ENCODE data around the gene RAB9A.

DNA sequence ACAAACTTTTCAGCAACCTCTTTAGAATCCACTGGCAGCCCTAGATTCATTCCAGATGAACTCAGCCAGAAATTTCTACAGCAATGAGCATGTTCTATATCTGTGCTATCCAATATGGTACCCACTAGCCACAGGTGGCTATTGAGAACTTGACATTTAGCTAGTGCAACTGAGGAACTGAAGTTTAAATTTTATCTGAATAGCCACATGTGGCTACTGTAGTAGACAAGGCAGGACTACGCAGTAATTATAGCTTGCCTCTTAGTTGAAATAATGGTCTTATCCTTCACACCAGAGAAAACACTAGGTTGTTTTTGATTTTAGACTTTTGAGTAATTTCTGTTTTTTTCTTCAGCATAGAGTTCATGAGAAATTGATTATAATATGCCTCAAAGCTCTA lies 38.6 kb upstream of the RAB9A start:
- TF ChIP-seq, protein P1, sequence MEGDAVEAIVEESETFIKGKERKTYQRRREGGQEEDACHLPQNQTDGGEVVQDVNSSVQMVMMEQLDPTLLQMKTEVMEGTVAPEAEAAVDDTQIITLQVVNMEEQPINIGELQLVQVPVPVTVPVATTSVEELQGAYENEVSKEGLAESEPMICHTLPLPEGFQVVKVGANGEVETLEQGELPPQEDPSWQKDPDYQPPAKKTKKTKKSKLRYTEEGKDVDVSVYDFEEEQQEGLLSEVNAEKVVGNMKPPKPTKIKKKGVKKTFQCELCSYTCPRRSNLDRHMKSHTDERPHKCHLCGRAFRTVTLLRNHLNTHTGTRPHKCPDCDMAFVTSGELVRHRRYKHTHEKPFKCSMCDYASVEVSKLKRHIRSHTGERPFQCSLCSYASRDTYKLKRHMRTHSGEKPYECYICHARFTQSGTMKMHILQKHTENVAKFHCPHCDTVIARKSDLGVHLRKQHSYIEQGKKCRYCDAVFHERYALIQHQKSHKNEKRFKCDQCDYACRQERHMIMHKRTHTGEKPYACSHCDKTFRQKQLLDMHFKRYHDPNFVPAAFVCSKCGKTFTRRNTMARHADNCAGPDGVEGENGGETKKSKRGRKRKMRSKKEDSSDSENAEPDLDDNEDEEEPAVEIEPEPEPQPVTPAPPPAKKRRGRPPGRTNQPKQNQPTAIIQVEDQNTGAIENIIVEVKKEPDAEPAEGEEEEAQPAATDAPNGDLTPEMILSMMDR (IDR thresholded peaks at IDR 0.05) = no peak
- TF ChIP-seq POLR2AphosphoS5 (IDR thresholded peaks at IDR 0.05; ENCODE audit: low read depth, low read length) = no peak
- TF ChIP-seq, protein P2, sequence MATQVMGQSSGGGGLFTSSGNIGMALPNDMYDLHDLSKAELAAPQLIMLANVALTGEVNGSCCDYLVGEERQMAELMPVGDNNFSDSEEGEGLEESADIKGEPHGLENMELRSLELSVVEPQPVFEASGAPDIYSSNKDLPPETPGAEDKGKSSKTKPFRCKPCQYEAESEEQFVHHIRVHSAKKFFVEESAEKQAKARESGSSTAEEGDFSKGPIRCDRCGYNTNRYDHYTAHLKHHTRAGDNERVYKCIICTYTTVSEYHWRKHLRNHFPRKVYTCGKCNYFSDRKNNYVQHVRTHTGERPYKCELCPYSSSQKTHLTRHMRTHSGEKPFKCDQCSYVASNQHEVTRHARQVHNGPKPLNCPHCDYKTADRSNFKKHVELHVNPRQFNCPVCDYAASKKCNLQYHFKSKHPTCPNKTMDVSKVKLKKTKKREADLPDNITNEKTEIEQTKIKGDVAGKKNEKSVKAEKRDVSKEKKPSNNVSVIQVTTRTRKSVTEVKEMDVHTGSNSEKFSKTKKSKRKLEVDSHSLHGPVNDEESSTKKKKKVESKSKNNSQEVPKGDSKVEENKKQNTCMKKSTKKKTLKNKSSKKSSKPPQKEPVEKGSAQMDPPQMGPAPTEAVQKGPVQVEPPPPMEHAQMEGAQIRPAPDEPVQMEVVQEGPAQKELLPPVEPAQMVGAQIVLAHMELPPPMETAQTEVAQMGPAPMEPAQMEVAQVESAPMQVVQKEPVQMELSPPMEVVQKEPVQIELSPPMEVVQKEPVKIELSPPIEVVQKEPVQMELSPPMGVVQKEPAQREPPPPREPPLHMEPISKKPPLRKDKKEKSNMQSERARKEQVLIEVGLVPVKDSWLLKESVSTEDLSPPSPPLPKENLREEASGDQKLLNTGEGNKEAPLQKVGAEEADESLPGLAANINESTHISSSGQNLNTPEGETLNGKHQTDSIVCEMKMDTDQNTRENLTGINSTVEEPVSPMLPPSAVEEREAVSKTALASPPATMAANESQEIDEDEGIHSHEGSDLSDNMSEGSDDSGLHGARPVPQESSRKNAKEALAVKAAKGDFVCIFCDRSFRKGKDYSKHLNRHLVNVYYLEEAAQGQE (IDR thresholded peaks at IDR 0.05; ENCODE audit: insufficient read depth in 1 of 2, low read depth in 2 of 2, low read length in 1 of 2) = no peak
- no peak for TF ChIP-seq SIN3A (IDR thresholded peaks at IDR 0.05; ENCODE audit: borderline replicate concordance, insufficient read depth, low read depth, low read length)
